DND-41 (cell line): Measurements from ENCODE around the gene GMEB2.

ENCODE experiments used
- CTCF ChIP-seq: IDR thresholded peaks from 2 replicates; pipeline ENCODE4 v1.5.1; 2012; ENCODE audit warnings: borderline replicate concordance, low read length, moderate library complexity, mild to moderate bottlenecking; ENCODE audit not compliant: poor library complexity, severe bottlenecking; ENCODE audit errors: extremely low read depth
- EZH2 ChIP-seq: IDR thresholded peaks from 3 replicates; pipeline ENCODE4 v1.6.1; 2012; ENCODE audit warnings: borderline replicate concordance, low read depth, mild to moderate bottlenecking, moderate library complexity, low read length, inconsistent platforms; ENCODE audit not compliant: severe bottlenecking

- TF ChIP-seq CTCF, result no peak
- TF ChIP-seq EZH2, result no peak
Measured at GRCh38 chr20:63555661-63556381, 71.1 kb downstream of the GMEB2 start.
